IPS DF 4.7 (cell line): ENCODE data around the gene ZNF232.
"Not testable (repeated sequence)": the region's sequence is repeated elsewhere in the genome, so short reads cannot be mapped to it uniquely, and the experiment has no call there.

Experiments used
- DNase-seq: peaks from one replicate; pipeline ENCODE4 v3.0.0-alpha.2; 2013; ENCODE audit warnings: low spot score; ENCODE audit errors: extremely low read depth

The ZNF232 gene

DNA sequence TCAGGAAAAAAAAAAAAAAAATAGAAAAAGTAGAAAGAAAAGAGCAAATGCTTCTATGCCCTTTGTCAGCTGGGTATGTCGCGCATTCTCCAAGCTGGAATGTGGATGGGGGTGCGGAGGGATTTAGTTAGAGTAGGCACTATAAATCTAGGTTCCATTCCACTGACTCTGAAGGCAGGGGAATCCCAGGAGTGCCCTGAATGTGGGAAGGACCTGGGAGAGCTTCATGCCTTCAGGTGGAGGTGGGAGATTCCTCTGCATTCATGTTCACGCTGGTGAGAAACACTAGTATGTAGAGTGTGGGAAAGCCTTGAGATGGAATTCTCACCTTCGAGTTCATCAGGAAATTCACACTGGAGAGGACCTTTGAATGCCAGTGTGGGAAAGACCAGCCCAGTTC lies 12.4 kb downstream of the ZNF232 start:
- DNase-seq = no peak

DNA sequence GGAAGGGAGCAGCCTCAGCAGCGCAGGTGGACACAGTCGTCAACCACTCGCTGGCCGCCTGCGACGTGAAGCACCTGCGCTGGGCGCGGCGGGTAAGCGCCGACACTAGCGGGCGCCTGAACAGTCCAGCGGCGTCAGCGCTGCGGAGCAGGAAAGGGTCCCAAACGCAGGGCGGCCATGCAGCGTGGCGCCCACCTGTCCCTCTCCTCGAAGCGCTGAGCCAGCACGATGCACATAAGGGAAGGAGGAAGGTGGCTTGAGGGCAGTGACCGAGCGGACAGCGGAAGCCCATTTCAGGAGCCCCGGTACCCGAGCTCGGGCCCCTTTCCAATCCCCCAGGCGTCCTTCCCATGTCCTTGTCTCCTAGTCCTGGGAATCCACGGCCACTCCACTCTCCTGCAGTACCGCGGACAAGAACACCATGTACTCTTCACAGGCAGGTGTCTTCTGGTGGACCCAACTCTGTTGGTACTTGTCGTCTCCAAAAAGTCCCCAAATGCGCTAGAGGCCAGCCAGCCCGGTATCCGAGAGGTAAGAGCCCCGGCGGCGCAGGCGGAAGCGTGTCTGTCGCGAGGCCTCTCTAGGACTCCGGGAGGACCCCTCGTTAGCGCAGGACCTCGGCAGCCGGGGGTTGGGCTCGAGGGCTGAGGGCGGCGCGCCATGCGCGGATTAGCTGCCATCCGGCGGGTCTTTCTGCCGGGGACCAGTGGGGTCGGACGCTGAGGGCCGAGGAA lies 14.4 kb downstream of the ZNF232 start:
- no peak for DNase-seq

DNA sequence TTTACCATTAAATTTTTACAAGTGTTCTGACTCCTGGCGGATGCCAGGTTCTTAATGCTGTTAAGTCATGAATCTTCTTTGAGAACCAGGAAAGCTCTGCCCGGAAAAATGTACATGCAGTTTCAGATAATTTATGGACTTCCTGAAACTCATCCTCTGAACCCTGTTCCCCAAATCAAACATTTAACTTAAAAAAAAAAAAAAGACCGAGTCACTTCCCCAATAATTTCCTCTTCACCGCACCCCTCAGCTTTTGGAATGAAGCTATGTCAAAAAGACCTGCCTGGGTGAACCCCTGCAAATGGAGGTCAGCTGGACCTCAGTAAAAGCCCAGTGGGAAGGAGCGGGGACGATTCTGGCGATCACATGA lies 15.0 kb downstream of the ZNF232 start:
- DNase-seq = no peak

DNA sequence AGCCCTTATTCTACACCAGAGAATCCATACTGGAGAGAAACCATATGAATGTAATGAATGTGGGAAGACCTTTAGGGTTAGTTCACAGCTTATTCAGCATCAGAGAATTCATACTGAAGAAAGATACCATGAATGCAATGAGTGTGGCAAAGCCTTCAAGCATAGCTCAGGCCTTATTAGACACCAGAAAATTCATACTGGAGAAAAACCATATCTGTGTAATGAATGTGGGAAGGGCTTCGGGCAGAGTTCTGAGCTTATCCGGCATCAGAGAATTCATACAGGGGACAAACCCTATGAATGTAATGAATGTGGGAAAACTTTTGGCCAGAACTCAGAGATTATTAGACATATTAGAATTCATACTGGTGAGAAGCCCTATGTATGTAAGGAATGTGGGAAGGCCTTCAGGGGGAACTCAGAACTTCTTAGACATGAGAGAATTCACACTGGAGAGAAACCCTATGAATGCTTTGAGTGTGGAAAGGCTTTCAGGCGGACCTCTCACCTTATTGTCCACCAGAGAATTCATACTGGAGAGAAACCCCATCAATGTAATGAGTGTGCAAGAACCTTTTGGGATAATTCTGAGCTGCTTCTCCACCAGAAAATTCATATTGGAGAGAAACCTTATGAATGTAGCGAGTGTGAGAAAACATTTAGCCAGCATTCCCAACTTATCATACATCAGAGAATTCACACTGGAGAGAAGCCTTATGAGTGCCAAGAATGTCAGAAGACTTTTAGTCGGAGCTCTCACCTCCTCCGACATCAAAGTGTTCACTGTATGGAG lies 19.3 kb downstream of the ZNF232 start:
- no peak for DNase-seq

DNA sequence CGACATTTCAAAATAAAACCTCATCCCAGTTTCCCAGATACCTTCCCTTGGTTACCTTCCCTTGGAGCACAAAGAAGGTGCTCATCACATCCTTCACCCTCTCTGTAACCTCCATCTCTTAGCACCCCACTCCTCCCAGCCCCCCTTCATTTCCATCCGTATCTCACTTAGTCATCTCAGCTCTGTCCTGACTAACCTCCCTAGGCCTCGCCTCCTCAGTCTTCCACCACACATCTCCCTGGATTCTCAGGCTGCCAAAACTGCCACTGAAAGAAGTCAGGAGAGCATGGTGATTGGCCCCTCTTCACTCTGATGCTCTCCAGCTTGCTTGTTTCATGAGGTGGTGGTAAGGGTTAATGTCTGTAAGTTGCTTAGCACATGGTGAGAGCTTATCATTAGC lies 31.1 kb downstream of the ZNF232 start:
- DNase-seq = no peak

DNA sequence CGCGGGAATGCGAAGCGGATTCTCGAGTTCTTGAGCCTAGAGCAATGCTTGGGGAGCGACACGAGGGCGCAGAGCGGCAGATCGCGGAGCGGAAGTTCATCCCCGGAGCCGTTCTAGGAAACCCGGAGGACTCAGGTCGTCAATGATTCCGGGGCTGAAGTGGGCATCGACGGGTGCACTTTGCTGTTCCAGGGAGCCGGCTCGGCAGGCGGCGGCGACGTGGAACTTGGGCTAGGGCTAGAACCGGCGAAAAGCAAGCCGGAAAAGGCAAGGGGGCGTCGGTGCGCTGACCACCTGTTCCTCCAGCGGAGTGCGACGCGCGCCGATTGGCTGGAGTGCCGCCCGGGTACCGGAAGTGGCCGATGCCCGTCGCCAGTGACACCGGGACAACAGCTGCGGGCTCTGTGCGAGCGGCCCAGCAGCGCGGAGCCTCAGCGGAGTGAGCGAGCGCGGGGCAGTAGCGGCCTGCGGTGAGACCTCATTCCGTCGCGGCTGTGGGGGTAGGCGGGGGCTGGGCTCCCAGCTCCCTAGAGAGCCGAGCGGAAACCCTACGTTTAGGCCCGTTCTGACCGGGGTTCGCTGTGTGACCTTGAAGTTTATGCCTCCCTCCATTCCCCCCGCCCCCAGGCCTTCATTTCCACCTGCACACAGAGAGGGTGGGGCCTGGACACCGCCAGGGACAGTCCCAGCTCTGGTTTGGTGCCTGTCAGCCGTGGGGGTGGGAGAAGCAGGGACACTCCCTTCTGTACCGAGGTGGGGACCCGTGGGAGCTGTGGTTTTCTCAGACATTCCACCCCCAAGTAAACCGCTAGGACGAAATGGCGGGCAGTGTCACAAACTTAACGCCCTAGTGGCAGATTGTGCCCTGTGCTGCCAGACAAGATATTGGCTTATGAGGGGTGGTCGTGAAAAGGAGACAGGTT lies 33.3 kb downstream of the ZNF232 start, which contains the start of gene ZFP3:
ZFP3 (plus strand) TSS at position 362 of the 923 bp plus-strand sequence. CDS start 13,038 bp downstream, outside the sequence.
- no peak for DNase-seq

DNA sequence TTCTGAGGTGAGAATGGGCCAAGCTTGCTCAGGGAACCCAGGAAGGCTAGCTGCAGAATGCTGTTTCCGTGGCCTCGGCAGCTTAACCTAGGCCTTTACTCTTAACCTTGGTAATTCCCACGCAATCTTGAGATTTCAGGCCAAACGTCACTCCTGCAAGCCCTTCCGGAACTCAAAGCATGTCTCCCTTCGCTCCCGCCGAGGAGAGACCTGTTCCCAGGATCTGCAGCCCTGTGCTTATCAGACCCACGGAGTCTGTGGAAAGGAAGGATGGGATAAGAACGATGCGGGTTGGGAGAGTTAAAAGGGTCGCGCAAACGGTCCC lies 33.9 kb downstream of the ZNF232 start:
- no peak for DNase-seq

DNA sequence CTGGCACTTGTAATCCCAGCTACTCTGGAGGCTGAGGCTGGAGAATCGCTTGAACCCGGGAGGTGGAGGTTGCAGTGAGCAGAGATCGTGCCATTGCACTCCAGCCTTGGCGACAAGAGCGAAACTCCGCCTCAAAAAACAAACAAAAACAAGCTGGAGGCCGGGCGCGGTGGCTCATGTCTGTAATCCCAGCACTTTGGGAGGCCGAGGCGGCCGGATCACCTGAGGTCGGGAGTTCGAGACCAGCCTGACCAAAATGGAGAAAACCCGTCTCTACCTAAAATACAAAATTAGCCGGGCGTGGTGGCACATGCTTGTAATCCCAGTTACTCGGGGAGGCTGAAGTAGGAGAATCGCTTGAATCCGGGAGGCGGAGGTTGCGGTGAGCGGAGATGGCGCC lies 34.4 kb downstream of the ZNF232 start:
- not testable (repeated sequence) for DNase-seq

DNA sequence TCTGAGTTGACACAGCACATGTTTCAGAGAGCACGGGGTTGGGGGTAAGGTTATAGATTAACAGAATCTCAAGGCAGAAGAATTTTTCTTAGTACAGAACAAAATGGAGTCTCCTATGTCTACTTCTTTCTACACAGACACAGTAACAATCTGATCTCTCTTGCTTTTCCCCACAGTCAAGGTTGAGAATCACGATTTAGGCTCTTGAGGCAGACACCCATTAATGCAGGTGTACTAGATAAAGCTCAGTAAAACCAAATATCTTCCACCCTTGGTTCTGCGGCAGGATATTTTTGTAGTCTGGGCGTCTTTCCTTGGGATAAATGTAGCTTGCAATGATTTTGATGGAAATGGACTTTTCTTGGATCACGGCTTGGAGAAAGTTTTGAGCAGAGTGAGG lies 36.2 kb downstream of the ZNF232 start:
- not testable (repeated sequence) for DNase-seq

DNA sequence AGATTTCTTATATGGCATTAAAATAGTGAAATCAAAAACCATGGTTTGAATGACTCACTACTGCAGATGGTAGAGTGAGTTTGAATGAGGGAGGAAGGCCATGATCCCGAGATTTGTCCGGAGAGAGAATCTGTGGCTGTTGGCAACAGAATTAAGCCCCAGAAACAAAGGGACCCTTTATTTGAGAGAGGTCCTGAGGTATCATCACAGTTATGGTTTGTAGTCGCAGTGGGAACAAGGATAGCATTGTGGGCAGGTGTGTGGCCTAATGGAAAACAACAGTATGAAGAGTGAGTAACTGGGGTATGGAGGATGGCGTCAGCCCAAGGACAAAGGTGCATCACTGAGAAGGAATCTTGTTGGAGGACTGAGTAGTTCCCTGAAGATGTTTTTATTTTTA lies 42.0 kb downstream of the ZNF232 start:
- no peak for DNase-seq

DNA sequence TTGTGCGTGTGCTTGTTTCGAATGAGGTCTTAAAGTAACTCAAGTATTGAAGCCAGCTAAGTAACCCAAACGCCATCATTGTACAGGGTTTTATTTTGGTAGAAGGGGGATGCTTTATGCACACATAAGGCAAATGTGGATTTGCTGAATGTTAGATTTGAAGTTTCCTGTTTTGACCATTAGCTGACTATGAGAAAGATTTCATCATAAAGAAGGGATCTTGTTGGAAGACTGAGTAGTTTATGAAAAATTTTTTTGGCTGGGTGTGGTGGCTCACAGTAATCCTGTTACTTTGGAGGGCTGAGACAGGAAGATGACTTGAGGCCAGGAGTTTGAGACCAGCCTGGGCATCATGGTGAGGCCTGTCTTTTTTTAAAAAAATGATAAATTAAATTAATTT lies 43.4 kb downstream of the ZNF232 start:
- no peak for DNase-seq

DNA sequence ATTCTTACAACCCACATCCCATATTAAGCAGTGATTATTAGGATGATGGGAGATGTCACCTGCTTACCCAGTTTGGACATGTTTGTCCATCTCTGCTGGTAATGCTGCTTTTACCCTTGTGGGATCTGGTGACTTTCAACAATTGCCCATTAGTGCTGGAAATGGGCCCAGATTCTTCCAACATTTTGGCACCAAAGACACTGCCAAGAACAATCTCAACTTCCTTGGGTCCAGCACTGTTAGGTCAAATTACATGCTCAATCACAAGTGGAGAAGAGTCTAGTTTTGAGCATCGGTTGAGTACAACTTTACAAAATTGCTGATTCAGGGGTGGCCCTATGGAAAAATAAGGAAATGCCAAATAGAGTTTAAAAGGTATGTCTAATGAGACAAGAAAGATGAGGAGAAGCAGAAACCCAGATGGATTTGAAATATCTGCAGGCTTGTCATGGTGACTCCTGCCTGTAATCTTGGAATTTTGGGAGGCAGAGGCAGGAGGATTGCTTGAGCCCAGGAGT lies 46.4 kb downstream of the ZNF232 start:
- DNase-seq = no peak
